ENCODE data around the gene ADAMTS18.

GRCh38 chr16:77399066-77399465 lies 35.8 kb downstream of the ADAMTS18 start:
- TF ChIP-seq POLR2A (IDR thresholded peaks at IDR 0.05), result no peak
- no peak for TF ChIP-seq CTCF (IDR thresholded peaks at IDR 0.05)
- TF ChIP-seq POLR2AphosphoS5 (IDR thresholded peaks at IDR 0.05), result no peak
